Rectal smooth muscle tissue (tissue), 1 donor: Measurements from ENCODE around the gene OLFML2B.
"Not testable (repeated sequence)": the region's sequence is repeated elsewhere in the genome, so short reads cannot be mapped to it uniquely, and the experiment has no call there.

Source experiments
- H3K27ac ChIP-seq: one replicate; pipeline ENCODE4 v1.7.0; 2013; ENCODE audit warnings: low read depth, low read length, inconsistent platforms
- H3K27me3 ChIP-seq: one replicate; pipeline ENCODE4 v1.7.0; 2013; ENCODE audit warnings: low read length; ENCODE audit not compliant: control insufficient read depth, insufficient read depth
- H3K36me3 ChIP-seq: one replicate; pipeline ENCODE4 v1.7.0; 2013; ENCODE audit warnings: low read length; ENCODE audit not compliant: control insufficient read depth, insufficient read depth
- H3K4me1 ChIP-seq: one replicate; pipeline ENCODE4 v1.7.0; 2013; ENCODE audit warnings: low read length; ENCODE audit not compliant: control insufficient read depth, insufficient read depth
- H3K4me3 ChIP-seq: one replicate; pipeline ENCODE4 v1.7.0; 2013; ENCODE audit warnings: low read length
- H3K9ac ChIP-seq: one replicate; pipeline ENCODE4 v1.7.0; 2013; ENCODE audit warnings: low read length

OLFML2B gene

DNA sequence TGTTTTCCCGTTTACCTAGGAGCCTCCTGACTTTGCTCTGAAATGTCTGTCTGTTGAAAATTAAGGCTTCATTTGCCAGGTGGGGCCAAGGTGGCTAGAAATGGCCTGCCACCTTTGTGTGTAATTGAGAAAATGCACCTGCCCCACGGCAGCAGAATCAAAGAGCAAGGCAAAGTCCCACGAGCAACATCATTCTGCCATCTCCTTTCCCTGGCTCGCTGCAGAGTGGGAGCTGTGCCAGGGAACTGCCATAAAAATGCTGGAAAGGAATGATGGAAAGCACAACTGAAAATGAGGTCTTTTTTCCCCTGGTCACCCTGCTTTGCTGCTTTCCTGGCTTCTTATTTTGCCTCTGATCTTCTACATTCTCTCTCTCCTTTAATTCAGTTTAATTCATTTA is 5.5 kb upstream of the OLFML2B start:
- Histone ChIP-seq H3K4me1 (no peaks in the 10 kb centered on the region), H3K36me3 (no peaks in the 10 kb centered on the region), H3K9ac (no peak overlapping the region), H3K27me3 (no peaks in the 10 kb centered on the region), H3K4me3 (no peak overlapping the region), H3K27ac (no peak overlapping the region)

DNA sequence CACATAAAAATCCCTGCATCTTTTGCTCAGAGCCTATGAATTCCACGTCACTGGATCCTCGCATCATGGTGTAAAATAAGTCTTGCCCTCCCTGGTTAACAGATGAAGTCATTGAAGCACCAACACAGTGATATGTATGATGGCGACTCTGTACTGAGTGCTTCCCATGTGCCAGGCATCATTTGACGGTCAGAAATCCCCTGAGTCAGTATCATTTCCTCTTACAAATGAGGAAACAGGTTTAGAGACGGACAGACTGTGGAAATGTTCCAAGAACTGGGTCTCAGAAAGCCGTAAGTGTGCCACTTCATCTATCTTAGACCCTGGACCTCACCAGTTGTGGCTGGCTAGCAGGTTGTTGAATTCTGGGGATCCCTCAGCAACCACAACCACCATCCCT is 5.1 kb upstream of the OLFML2B start:
- H3K9ac ChIP-seq: no peak overlapping the region
- H3K27me3 ChIP-seq: no peaks in the 10 kb centered on the region
- no peak overlapping the region for H3K27ac ChIP-seq
- H3K36me3 ChIP-seq: no peaks in the 10 kb centered on the region
- no peaks in the 10 kb centered on the region for H3K4me1 ChIP-seq
- H3K4me3 ChIP-seq: no peak overlapping the region

DNA sequence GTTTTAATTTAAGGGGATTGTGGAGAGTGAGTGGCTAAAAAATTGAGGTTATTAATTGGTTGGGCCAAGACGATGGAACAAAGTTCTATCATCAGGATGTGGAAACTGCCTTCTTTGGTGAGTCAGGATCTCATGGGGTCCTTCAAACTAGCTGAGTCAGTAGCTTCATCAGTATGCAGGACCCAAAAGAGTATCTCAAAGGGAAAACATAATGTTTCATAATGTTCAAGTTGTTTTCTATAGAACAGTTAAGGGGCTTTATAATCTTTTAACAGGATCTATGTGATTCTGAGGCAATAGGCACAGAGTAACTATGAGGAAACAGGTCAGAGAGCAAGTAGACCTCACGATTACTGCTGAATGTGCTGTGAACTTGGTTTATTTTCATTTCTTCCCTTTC is 3.2 kb upstream of the OLFML2B start:
- Histone ChIP-seq H3K4me3 (no peak overlapping the region), H3K4me1 (peaks cover 2% of the 10 kb centered on the region), H3K36me3 (no peaks in the 10 kb centered on the region), H3K9ac (no peak overlapping the region), H3K27ac (no peak overlapping the region), H3K27me3 (no peaks in the 10 kb centered on the region)

DNA sequence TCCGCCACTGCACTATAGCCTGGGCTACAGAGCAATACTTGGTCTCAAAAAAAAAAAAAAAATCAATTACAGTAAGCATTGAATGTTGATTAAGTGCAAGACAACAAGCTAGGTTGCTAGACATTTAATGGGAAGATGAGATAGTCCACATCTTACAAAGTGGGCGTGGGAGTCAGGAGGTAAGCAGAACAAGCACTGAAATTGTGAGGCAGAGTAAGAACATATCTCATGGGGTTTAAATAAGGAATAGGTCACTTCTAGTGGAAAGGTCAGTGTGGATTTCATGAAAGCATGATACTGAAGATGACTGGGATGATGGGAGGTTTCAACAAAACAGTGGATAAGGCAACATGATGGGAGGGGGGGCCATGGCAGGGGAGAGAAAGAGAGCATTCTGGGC is 1.9 kb upstream of the OLFML2B start:
- Histone ChIP-seq H3K36me3 (no peaks in the 10 kb centered on the region), H3K9ac (no peak overlapping the region), H3K27ac (no peak overlapping the region), H3K4me3 (no peak overlapping the region), H3K27me3 (no peaks in the 10 kb centered on the region), H3K4me1 (peaks cover 14% of the 10 kb centered on the region)

DNA sequence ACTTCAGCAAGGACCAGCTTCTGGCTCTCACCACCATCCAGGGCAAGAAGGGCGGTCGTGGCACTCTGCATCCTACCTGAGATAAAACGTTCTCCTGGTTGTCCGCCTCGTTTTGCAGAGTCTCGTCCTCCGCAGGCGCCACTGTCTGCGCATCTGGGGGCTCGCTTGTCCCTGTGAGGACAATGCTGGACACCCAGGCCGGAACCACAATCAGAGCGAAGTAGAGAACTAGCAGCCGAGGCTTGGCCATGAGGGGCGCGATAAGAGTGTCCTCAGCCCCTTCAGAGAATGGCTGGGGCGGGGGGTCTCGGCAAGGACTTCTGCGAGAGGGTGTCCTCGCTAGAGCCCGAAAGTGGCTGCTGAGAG is 505 bp downstream of the OLFML2B start:
- Histone ChIP-seq H3K36me3 (no peaks in the 10 kb centered on the region), H3K27me3 (no peaks in the 10 kb centered on the region), H3K4me3 (peak overlapping the region; percentile 88), H3K4me1 (peaks cover 14% of the 10 kb centered on the region), H3K9ac (peak overlapping the region; percentile 34), H3K27ac (peak overlapping the region; percentile 83)

DNA sequence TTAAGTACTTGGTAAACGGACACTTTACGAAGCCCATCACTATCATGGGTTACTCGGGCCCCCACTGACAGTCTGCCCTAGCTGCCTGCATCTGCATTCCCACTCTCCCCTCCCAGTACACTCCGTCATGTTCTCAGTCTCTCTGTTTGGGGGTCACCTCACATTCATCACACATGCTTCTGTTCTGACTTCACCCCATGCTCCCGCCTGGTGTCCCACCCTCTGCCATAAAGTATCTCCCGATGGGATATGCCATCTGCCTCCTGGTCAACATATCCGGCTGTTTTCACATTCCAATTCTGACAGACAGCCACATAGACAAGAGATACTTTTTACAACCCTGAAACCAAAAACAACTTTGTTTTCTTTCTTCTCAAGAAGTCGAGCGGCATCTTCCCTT is 1.0 kb downstream of the OLFML2B start:
- Histone ChIP-seq H3K9ac (no peak overlapping the region), H3K4me3 (peak overlapping the region; percentile 88), H3K36me3 (no peaks in the 10 kb centered on the region), H3K27me3 (no peaks in the 10 kb centered on the region), H3K27ac (peak overlapping the region; percentile 83), H3K4me1 (peaks cover 14% of the 10 kb centered on the region)

DNA sequence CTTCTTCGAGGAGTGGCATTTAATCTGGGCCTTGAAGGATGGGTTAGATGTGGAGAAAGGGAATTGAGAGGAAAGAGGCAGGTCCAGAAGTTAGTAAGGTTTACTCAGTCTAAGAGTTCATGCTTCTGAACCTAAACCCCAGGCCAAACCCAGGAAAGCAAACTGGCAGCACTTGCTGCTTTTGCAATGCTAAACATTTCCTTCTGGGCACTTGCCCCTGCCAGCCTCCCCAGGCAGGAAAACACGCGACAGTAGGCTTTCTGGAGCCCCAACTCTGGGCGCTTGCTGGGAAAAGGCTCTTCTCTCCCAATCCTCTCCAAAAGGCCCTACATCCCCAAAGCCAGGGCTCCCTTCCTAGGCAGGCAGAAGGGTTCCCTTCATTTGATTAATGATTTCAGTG is 2.5 kb downstream of the OLFML2B start:
- H3K36me3 ChIP-seq: no peaks in the 10 kb centered on the region
- peaks cover 14% of the 10 kb centered on the region for H3K4me1 ChIP-seq
- H3K4me3 ChIP-seq: peak overlapping the region; percentile 38
- H3K27me3 ChIP-seq: no peaks in the 10 kb centered on the region
- H3K9ac ChIP-seq: no peak overlapping the region
- peak overlapping the region; percentile 87 for H3K27ac ChIP-seq

DNA sequence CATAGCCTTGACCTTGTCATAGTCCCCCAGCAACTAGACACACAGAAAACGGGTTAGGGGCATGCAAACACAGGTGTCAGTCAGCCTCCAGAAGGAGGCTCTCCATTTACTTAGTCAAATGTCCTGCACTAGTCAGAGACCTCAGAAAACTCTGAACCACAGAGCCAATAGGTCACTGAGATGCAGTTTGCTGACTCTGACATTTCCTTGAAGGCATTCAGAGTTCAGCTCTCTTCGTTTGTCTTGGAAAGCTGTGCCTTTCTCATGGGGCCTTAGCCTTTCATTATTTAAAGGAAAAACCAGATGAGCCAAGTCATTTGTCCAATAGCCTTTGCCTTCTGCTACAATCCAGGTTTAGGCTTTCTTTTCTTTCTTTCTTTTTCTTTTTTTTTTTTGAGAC is 3.5 kb downstream of the OLFML2B start:
- no peak overlapping the region for H3K27ac ChIP-seq
- no peak overlapping the region for H3K4me3 ChIP-seq
- no peaks in the 10 kb centered on the region for H3K27me3 ChIP-seq
- H3K36me3 ChIP-seq: no peaks in the 10 kb centered on the region
- no peak overlapping the region for H3K9ac ChIP-seq
- H3K4me1 ChIP-seq: peaks cover 14% of the 10 kb centered on the region

DNA sequence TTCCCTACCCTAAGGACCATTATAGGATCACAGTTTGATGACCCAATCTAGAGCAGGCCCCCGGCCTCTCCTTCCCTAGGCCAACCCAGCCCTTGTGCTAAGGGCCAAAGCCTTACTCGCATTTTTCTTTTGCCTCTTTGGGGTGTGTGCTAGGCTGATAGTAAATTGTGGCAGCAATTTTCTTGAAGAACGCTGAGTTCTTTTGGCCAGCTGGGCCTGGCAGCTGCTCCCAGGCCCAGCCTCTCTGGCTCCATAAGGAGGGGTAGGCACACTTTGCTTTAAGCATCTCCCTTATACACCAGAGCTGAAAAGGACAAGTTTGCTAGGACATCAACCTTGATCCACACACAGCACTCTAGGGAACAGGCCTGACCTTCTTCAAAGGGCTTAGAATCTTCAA is 4.2 kb downstream of the OLFML2B start:
- Histone ChIP-seq H3K36me3 (no peaks in the 10 kb centered on the region), H3K4me1 (peaks cover 14% of the 10 kb centered on the region), H3K27me3 (no peaks in the 10 kb centered on the region), H3K4me3 (no peak overlapping the region), H3K9ac (no peak overlapping the region), H3K27ac (no peak overlapping the region)

DNA sequence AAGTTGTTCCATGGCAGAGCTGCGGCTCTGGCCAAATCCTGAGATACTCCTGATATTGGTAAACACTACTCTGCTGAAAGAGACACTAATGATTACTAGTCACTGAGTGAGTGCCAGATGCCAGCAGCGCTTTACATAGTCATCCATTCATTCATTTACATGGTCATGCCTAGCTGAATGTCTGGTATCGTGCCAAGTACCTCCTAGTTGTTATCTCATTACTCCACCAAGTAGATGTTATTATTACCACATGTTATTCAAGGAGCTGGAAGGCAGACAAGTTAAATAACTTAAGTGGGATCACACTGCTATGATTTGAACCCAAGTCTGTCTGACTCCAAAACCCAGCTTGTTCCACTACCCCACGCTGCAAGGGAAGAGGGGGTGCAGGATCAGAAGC is 4.7 kb downstream of the OLFML2B start:
- Histone ChIP-seq H3K27ac (no peak overlapping the region), H3K36me3 (no peaks in the 10 kb centered on the region), H3K4me1 (peaks cover 14% of the 10 kb centered on the region), H3K4me3 (no peak overlapping the region), H3K9ac (no peak overlapping the region), H3K27me3 (no peaks in the 10 kb centered on the region)

DNA sequence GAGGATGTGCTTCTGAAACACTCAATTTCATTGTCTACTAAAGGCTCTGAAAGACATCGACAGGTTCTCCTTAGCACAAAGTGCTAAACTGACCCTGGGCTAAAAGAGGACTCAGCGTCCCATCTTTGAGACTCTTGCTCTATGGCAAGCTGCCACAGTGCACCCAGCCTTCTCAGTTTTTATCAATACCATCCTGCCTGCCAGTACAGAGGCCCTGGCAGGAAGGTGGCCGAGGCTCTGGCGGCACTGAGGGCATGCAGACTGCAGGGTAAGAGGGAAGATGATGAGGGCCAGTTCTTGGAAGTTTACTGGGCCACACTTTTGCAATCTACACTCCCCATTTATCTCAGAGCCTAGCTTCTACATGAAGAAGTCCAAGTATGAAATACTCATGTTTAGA is 5.3 kb downstream of the OLFML2B start:
- Histone ChIP-seq H3K27me3 (no peaks in the 10 kb centered on the region), H3K4me1 (peaks cover 14% of the 10 kb centered on the region), H3K36me3 (no peaks in the 10 kb centered on the region), H3K27ac (no peak overlapping the region), H3K9ac (no peak overlapping the region), H3K4me3 (no peak overlapping the region)

DNA sequence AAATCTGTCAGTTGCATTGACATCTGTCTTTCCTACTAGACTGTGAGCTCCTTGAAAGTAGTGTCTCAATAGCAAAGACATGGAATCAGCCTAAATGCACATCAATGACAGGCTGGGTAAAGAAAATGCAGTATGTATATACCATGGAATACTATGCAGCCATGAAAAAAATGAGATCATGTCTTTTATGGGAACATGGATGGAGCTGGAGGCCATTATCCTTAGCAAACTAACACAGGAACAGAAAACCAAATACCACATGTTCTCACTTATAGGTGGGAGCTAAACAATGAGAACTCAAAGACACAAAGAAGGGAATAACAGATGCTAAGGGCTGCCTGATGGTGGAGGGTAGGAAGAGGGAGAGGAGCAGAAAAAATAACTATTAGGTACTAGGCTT is 5.9 kb downstream of the OLFML2B start:
- not testable (repeated sequence) for H3K27me3 ChIP-seq, H3K36me3 ChIP-seq, H3K9ac ChIP-seq, H3K4me3 ChIP-seq, H3K27ac ChIP-seq
- peaks cover 14% of the 10 kb centered on the region for H3K4me1 ChIP-seq

DNA sequence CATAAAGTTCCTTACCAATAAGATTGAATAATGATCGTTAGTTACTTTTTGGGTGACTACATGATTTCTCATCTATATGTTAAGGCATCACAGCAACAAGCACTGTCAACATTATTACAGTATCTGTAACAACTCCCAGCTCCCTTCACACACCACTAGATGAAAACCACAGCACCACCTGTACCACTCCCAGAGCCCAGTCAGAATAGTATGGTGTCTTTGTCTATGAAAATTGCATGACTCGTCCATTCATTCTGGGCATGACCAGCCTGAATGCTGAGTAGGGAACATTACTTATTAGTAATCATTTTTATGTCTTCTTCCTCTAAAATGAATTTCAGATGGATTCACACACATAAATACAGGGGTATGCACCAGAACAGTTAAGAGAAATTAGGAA is 7.0 kb downstream of the OLFML2B start:
- H3K27me3 ChIP-seq: no peaks in the 10 kb centered on the region
- no peak overlapping the region for H3K9ac ChIP-seq
- H3K4me3 ChIP-seq: no peak overlapping the region
- H3K36me3 ChIP-seq: no peaks in the 10 kb centered on the region
- H3K4me1 ChIP-seq: peaks cover 19% of the 10 kb centered on the region
- H3K27ac ChIP-seq: no peak overlapping the region

DNA sequence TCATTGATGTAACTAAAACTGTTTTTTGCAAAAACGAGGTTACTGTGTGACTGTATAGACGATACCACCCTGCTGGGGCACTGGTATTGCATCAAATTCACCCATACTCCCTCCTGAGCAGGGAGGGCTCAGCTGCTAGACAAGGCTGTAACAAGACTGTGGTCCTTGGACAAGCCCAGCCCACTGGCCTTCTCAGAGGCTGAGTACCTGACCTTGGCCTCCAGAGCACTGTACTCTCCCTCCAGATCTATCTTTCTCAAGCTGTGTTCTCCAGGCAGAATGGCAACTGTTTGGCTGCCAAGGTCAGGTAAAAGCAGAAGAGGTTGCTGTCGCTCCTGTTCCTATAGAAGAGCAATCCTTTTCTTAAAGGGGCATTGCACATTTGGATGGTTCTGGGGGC is 8.5 kb downstream of the OLFML2B start:
- Histone ChIP-seq H3K36me3 (no peaks in the 10 kb centered on the region), H3K4me1 (peaks cover 14% of the 10 kb centered on the region), H3K4me3 (no peak overlapping the region), H3K9ac (no peak overlapping the region), H3K27ac (no peak overlapping the region), H3K27me3 (no peaks in the 10 kb centered on the region)
